ENCODE data around the gene SDK1. TPM values are rescaled to one million over a fixed set of nuclear protein-coding genes. Genes with fewer than 3 reads are reported as not detected.

SDK1 gene
- total and polyA plus RNA-seq, 2 of the 8 experiments (the other 6 are each of a cell fraction or from before 2014, with no cell fraction given): 3.3 to 7.2 TPM

DNA sequence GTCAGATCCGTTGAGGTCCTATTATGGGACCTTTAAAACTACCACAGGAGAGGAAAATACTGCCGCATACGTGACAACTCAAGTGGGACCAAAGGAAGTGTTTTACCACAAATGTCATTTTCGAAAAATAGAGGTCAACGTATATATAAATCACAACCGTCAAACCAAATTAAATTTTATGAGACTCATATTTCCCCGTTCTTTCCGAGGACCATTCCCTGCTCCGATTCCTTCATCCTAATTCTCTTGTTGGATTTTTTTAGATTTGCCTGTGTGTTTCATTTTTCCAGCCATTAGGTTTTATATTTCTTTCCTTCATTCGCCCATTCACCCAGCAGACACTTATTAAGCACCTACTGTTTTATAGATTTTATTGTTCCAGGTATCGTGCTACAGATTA, 797.1 kb downstream of the SDK1 start (continued):
- TF ChIP-seq CTBP2 (IDR thresholded peaks at IDR 0.05; ENCODE audit: borderline replicate concordance, insufficient read depth, insufficient read length, low read length) (no peak), CHD2 (IDR thresholded peaks at IDR 0.05; ENCODE audit: low read length) (no peak), CBX8 (IDR thresholded peaks at IDR 0.05; ENCODE audit: borderline replicate concordance, low read depth, low read length) (no peak), SIN3A (conservative IDR thresholded peaks at IDR 0.05 in 1 of 2, IDR thresholded peaks at IDR 0.05 in 1 of 2; ENCODE audit: low read depth in 1 of 2, low read length in 2 of 2) (no peak), MAFK (IDR thresholded peaks at IDR 0.05; ENCODE audit: low read depth, low read length) (no peak)
